Activated naive CD4-positive, alpha-beta T cell treated with anti-CD3 and anti-CD28 coated beads, Interleukin-2, amount 50 U/mL, for 24 hours (primary cell): ENCODE data around the gene ROR1.
A peak's percentile ranks its signal among the peaks of the same experiment; 100 is the strongest.

ENCODE experiments used
- H3K27ac Mint-ChIP-seq: one replicate; pipeline ENCODE4 v1.8.0; 2021; ENCODE audit warnings: mild to moderate bottlenecking, mixed read lengths
- H3K27me3 Mint-ChIP-seq: one replicate; pipeline ENCODE4 v1.8.0; 2021; ENCODE audit warnings: mixed read lengths
- H3K36me3 Mint-ChIP-seq: one replicate; pipeline ENCODE4 v1.8.0; 2021; ENCODE audit warnings: mixed read lengths
- H3K4me1 Mint-ChIP-seq: one replicate; pipeline ENCODE4 v1.8.0; 2021; ENCODE audit warnings: mixed read lengths
- H3K4me3 Mint-ChIP-seq: one replicate; pipeline ENCODE4 v1.8.0; 2021; ENCODE audit warnings: mild to moderate bottlenecking, mixed read lengths
- H3K9me3 Mint-ChIP-seq: one replicate; pipeline ENCODE4 v1.8.0; 2021; ENCODE audit warnings: mixed read lengths

ROR1 gene

GRCh38 chr1:63906047-63906704, 132.4 kb downstream of the ROR1 start:
- Mint-ChIP-seq H3K4me1 (no peaks in the 10 kb centered on the region), H3K4me3 (no peak overlapping the region), H3K9me3 (no peaks in the 10 kb centered on the region), H3K27ac (no peak overlapping the region), H3K36me3 (no peaks in the 10 kb centered on the region), H3K27me3 (no peaks in the 10 kb centered on the region)

- Mint-ChIP-seq H3K36me3 (no peaks in the 10 kb centered on the region), H3K9me3 (no peaks in the 10 kb centered on the region), H3K27me3 (no peaks in the 10 kb centered on the region), H3K27ac (no peak overlapping the region), H3K4me3 (no peak overlapping the region), H3K4me1 (no peaks in the 10 kb centered on the region)
Observed at GRCh38 chr1:63907051-63907450, 133.2 kb downstream of the ROR1 start.

GRCh38 chr1:63908016-63908415, 134.2 kb downstream of the ROR1 start:
- Mint-ChIP-seq H3K27me3 (peaks cover 2% of the 10 kb centered on the region), H3K9me3 (no peaks in the 10 kb centered on the region), H3K4me3 (no peak overlapping the region), H3K4me1 (no peaks in the 10 kb centered on the region), H3K36me3 (no peaks in the 10 kb centered on the region), H3K27ac (no peak overlapping the region)

- H3K9me3 Mint-ChIP-seq, result no peaks in the 10 kb centered on the region
- no peaks in the 10 kb centered on the region for H3K36me3 Mint-ChIP-seq
- peaks cover 3% of the 10 kb centered on the region for H3K27me3 Mint-ChIP-seq
- no peaks in the 10 kb centered on the region for H3K4me1 Mint-ChIP-seq
- no peak overlapping the region for H3K27ac Mint-ChIP-seq
- no peak overlapping the region for H3K4me3 Mint-ChIP-seq
Observed at GRCh38 chr1:63909526-63909925, 135.7 kb downstream of the ROR1 start.

- Mint-ChIP-seq H3K4me1 (no peaks in the 10 kb centered on the region), H3K27me3 (peaks cover 3% of the 10 kb centered on the region), H3K9me3 (no peaks in the 10 kb centered on the region), H3K4me3 (no peak overlapping the region), H3K27ac (no peak overlapping the region), H3K36me3 (no peaks in the 10 kb centered on the region)
Observed at GRCh38 chr1:63911049-63911448, 137.2 kb downstream of the ROR1 start.

GRCh38 chr1:63912643-63913042, 138.8 kb downstream of the ROR1 start:
- H3K4me1 Mint-ChIP-seq, result no peaks in the 10 kb centered on the region
- no peak overlapping the region for H3K4me3 Mint-ChIP-seq
- no peak overlapping the region for H3K27ac Mint-ChIP-seq
- peaks cover 3% of the 10 kb centered on the region for H3K27me3 Mint-ChIP-seq
- H3K36me3 Mint-ChIP-seq, result no peaks in the 10 kb centered on the region
- no peaks in the 10 kb centered on the region for H3K9me3 Mint-ChIP-seq

GRCh38 chr1:63913533-63913932, 139.7 kb downstream of the ROR1 start:
- H3K27me3 Mint-ChIP-seq, result peaks cover 3% of the 10 kb centered on the region
- H3K9me3 Mint-ChIP-seq, result no peaks in the 10 kb centered on the region
- H3K36me3 Mint-ChIP-seq, result no peaks in the 10 kb centered on the region
- H3K4me1 Mint-ChIP-seq, result no peaks in the 10 kb centered on the region
- H3K4me3 Mint-ChIP-seq, result no peak overlapping the region
- no peak overlapping the region for H3K27ac Mint-ChIP-seq

GRCh38 chr1:63914241-63914640, 140.4 kb downstream of the ROR1 start:
- H3K36me3 Mint-ChIP-seq, result no peaks in the 10 kb centered on the region
- no peak overlapping the region for H3K27ac Mint-ChIP-seq
- H3K27me3 Mint-ChIP-seq, result peaks cover 3% of the 10 kb centered on the region
- H3K4me3 Mint-ChIP-seq, result no peak overlapping the region
- no peaks in the 10 kb centered on the region for H3K4me1 Mint-ChIP-seq
- no peaks in the 10 kb centered on the region for H3K9me3 Mint-ChIP-seq

- Mint-ChIP-seq H3K36me3 (no peaks in the 10 kb centered on the region), H3K4me1 (no peaks in the 10 kb centered on the region), H3K27ac (no peak overlapping the region), H3K9me3 (no peaks in the 10 kb centered on the region), H3K4me3 (no peak overlapping the region), H3K27me3 (peaks cover 3% of the 10 kb centered on the region)
Observed at GRCh38 chr1:63914706-63915105, 140.9 kb downstream of the ROR1 start.

GRCh38 chr1:63915121-63915520, 141.3 kb downstream of the ROR1 start:
- Mint-ChIP-seq H3K27me3 (peaks cover 4% of the 10 kb centered on the region), H3K4me1 (no peaks in the 10 kb centered on the region), H3K36me3 (no peaks in the 10 kb centered on the region), H3K27ac (no peak overlapping the region), H3K9me3 (no peaks in the 10 kb centered on the region), H3K4me3 (no peak overlapping the region)

- H3K27me3 Mint-ChIP-seq, result peaks cover 6% of the 10 kb centered on the region
- H3K4me1 Mint-ChIP-seq, result no peaks in the 10 kb centered on the region
- no peak overlapping the region for H3K4me3 Mint-ChIP-seq
- H3K27ac Mint-ChIP-seq, result peak overlapping the region; percentile 19
- H3K9me3 Mint-ChIP-seq, result no peaks in the 10 kb centered on the region
- H3K36me3 Mint-ChIP-seq, result no peaks in the 10 kb centered on the region
Observed at GRCh38 chr1:63916485-63917360, 142.9 kb downstream of the ROR1 start.

GRCh38 chr1:63917571-63918417, 144.0 kb downstream of the ROR1 start:
- Mint-ChIP-seq H3K27ac (no peak overlapping the region), H3K36me3 (no peaks in the 10 kb centered on the region), H3K4me3 (no peak overlapping the region), H3K4me1 (no peaks in the 10 kb centered on the region), H3K27me3 (peaks cover 5% of the 10 kb centered on the region), H3K9me3 (no peaks in the 10 kb centered on the region)

GRCh38 chr1:63918418-63918945, 144.7 kb downstream of the ROR1 start:
- Mint-ChIP-seq H3K27ac (no peak overlapping the region), H3K36me3 (no peaks in the 10 kb centered on the region), H3K4me1 (no peaks in the 10 kb centered on the region), H3K9me3 (no peaks in the 10 kb centered on the region), H3K4me3 (no peak overlapping the region), H3K27me3 (peaks cover 6% of the 10 kb centered on the region)

GRCh38 chr1:63920154-63921117, 146.6 kb downstream of the ROR1 start:
- Mint-ChIP-seq H3K9me3 (no peaks in the 10 kb centered on the region), H3K4me1 (no peaks in the 10 kb centered on the region), H3K36me3 (no peaks in the 10 kb centered on the region), H3K27ac (no peak overlapping the region), H3K4me3 (no peak overlapping the region), H3K27me3 (peaks cover 5% of the 10 kb centered on the region)

GRCh38 chr1:63921359-63921758, 147.5 kb downstream of the ROR1 start:
- no peak overlapping the region for H3K4me3 Mint-ChIP-seq
- no peaks in the 10 kb centered on the region for H3K36me3 Mint-ChIP-seq
- peaks cover 5% of the 10 kb centered on the region for H3K27me3 Mint-ChIP-seq
- H3K27ac Mint-ChIP-seq, result no peak overlapping the region
- no peaks in the 10 kb centered on the region for H3K4me1 Mint-ChIP-seq
- H3K9me3 Mint-ChIP-seq, result no peaks in the 10 kb centered on the region
